ENCODE data around the gene NFKBIB.
"Not testable (repeated sequence)": the region's sequence is repeated elsewhere in the genome, so short reads cannot be mapped to it uniquely, and the experiment has no call there.

NFKBIB gene

GRCh38 chr19:38877781-38878574 lies 21.8 kb upstream of the NFKBIB start, which contains the start of gene RINL:
Gene RINL (minus strand): TSS chr19:38878275. CDS start chr19:38876742, 1,533 bp downstream.
- Histone ChIP-seq H3K9me3 (ENCODE audit: control insufficient read depth, low read length) (no peaks in the 10 kb centered on the region), H3K27ac (ENCODE audit: low read depth, low read length, severe bottlenecking) (no peak within 1 kb of the TSS), H3K4me1 (ENCODE audit: control insufficient read depth, insufficient read depth, low read length, poor library complexity, severe bottlenecking) (peaks cover 12% of the 10 kb centered on the region), H3K36me3 (ENCODE audit: control insufficient read depth, insufficient read depth, low read length) (no peaks in the 10 kb centered on the region), H3K4me3 (ENCODE audit: extremely low read depth, insufficient read depth, low read length, poor library complexity, severe bottlenecking) (no peak within 1 kb of the TSS)
- WGBS, 2 experiments (ENCODE audit: insufficient coverage in 2 of 2), result 80 to 81% methylated on average over 7 to 10 of the region's 11 CpGs

DNA sequence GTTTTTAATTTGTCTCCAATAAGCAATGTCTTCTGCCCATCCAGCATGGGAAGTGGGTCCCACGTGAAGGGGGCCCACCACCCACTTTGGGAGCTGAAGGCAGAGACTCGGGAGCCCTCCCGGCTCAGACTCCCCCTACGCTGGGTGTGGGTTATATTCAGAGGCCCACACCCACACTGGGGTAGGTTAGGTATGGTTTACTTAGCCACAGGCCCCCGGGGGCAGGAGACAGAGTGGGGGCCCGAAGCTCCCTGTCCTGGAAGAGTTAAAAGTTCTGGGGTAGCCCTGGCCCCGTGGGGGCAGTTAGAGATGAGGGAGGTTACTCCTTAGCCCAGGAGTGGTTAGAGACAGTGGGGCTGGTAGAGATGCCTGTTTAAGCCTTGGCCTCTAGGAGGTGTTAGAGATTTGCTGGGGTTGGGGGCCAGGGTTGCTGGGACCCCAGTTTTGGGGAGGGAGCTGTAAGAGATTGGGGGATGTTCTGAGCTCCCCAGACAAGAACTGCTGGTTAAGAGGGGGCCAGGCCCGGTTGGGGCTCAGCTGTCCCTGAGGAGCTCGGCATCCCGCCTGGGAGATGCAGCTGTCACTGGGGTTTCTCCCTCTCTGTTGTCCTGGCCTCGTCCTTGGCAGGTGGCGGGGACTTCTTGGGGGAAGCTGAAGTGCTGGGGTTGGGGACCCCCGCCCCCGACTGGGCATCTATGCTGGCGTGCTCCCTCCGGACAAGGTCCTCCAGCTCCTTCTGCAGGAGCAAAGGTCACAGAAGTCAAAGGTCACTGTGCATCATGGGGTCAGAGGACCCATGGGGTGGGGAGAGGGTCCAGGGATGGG lies 21.0 kb upstream of the NFKBIB start:
- Histone ChIP-seq H3K9me3 (ENCODE audit: control insufficient read depth, low read length) (no peaks in the 10 kb centered on the region), H3K27ac (ENCODE audit: low read depth, low read length, severe bottlenecking) (no peak overlapping the region), H3K4me3 (ENCODE audit: extremely low read depth, insufficient read depth, low read length, poor library complexity, severe bottlenecking) (no peak overlapping the region), H3K36me3 (ENCODE audit: control insufficient read depth, insufficient read depth, low read length) (no peaks in the 10 kb centered on the region), H3K4me1 (ENCODE audit: control insufficient read depth, insufficient read depth, low read length, poor library complexity, severe bottlenecking) (peaks cover 12% of the 10 kb centered on the region)
- 96% methylated on average over 12 of the region's 16 CpGs for WGBS, 2 experiments (ENCODE audit: insufficient coverage in 2 of 2)

DNA sequence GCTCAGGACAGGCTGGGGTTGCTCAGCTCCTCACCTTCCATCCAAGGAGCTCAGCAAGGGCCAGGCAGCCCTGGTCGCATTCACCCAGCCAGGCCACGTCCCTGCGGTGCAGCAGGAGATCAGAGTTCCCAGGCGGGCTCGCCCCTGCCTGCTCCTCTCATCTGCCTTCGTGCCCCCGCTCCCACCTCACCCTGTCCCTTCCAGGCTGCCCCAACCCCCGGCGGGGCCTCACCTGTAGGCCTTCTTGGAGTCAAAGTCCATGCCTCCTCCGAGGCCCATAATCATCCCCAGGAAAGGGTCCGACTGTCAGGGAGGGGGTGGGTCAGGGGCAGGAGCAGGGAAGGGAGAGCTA lies 20.4 kb upstream of the NFKBIB start:
- H3K9me3 ChIP-seq (ENCODE audit: control insufficient read depth, low read length), result no peaks in the 10 kb centered on the region
- H3K27ac ChIP-seq (ENCODE audit: low read depth, low read length, severe bottlenecking), result no peak overlapping the region
- no peaks in the 10 kb centered on the region for H3K36me3 ChIP-seq (ENCODE audit: control insufficient read depth, insufficient read depth, low read length)
- 93 to 95% methylated on average over 2 to 11 of the region's 11 CpGs for WGBS, 2 experiments (ENCODE audit: insufficient coverage in 2 of 2)
- no peak overlapping the region for H3K4me3 ChIP-seq (ENCODE audit: extremely low read depth, insufficient read depth, low read length, poor library complexity, severe bottlenecking)
- H3K4me1 ChIP-seq (ENCODE audit: control insufficient read depth, insufficient read depth, low read length, poor library complexity, severe bottlenecking), result peaks cover 12% of the 10 kb centered on the region

- no peak overlapping the region for H3K27ac ChIP-seq (ENCODE audit: low read depth, low read length, severe bottlenecking)
- no peak overlapping the region for H3K4me3 ChIP-seq (ENCODE audit: extremely low read depth, insufficient read depth, low read length, poor library complexity, severe bottlenecking)
- H3K4me1 ChIP-seq (ENCODE audit: control insufficient read depth, insufficient read depth, low read length, poor library complexity, severe bottlenecking), result peaks cover 12% of the 10 kb centered on the region
- 90 to 92% methylated on average over 12 to 15 of the region's 19 CpGs for WGBS, 2 experiments (ENCODE audit: insufficient coverage in 2 of 2)
- no peaks in the 10 kb centered on the region for H3K36me3 ChIP-seq (ENCODE audit: control insufficient read depth, insufficient read depth, low read length)
- H3K9me3 ChIP-seq (ENCODE audit: control insufficient read depth, low read length), result no peaks in the 10 kb centered on the region
Measured at GRCh38 chr19:38880076-38880881, 19.5 kb upstream of the NFKBIB start.

DNA sequence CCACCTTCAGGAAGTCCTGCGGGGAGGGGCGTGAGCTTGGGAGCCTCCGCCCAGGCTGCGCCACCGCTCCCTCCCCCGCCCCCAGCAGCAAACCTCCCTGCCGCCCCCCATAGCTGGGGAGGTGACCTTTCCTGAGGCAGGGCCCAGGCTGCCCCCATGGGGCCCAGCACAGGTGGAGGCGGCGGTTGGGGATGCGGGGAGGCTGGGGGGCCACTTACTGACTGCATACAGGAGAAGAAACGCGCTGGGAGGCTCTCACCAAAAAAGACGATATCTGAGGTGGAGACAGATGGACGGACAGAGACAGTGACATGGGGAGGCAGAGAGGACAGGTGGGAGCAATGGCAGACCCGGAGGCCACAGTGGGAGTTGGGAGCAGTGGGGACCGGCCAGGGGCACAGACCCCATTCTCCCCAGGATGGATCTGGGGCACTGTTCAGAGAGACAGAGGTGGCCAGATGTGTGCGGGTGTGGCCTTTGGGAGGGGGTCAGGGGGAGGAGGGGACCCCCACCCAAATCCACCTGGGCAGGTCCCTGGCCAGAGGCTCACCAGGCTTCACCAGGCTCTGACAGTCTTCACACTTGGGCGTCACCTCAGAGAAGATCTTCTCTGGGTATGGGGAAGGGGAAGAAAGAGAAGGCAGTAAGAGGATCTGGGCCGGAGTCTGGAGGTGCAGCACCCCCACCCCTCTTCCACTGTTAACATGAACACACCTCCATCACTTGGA lies 18.7 kb upstream of the NFKBIB start:
- peaks cover 12% of the 10 kb centered on the region for H3K4me1 ChIP-seq (ENCODE audit: control insufficient read depth, insufficient read depth, low read length, poor library complexity, severe bottlenecking)
- H3K4me3 ChIP-seq (ENCODE audit: extremely low read depth, insufficient read depth, low read length, poor library complexity, severe bottlenecking), result no peak overlapping the region
- 90 to 92% methylated on average over 14 to 16 of the region's 19 CpGs for WGBS, 2 experiments (ENCODE audit: insufficient coverage in 2 of 2)
- H3K9me3 ChIP-seq (ENCODE audit: control insufficient read depth, low read length), result no peaks in the 10 kb centered on the region
- no peaks in the 10 kb centered on the region for H3K36me3 ChIP-seq (ENCODE audit: control insufficient read depth, insufficient read depth, low read length)
- no peak overlapping the region for H3K27ac ChIP-seq (ENCODE audit: low read depth, low read length, severe bottlenecking)

- H3K27ac ChIP-seq (ENCODE audit: low read depth, low read length, severe bottlenecking), result no peak overlapping the region
- H3K4me1 ChIP-seq (ENCODE audit: control insufficient read depth, insufficient read depth, low read length, poor library complexity, severe bottlenecking), result peaks cover 6% of the 10 kb centered on the region
- no peaks in the 10 kb centered on the region for H3K36me3 ChIP-seq (ENCODE audit: control insufficient read depth, insufficient read depth, low read length)
- H3K4me3 ChIP-seq (ENCODE audit: extremely low read depth, insufficient read depth, low read length, poor library complexity, severe bottlenecking), result no peak overlapping the region
- 90 to 92% methylated on average over 4 to 5 of the region's 9 CpGs for WGBS, 2 experiments (ENCODE audit: insufficient coverage in 2 of 2)
- no peaks in the 10 kb centered on the region for H3K9me3 ChIP-seq (ENCODE audit: control insufficient read depth, low read length)
Measured at GRCh38 chr19:38883286-38883685, 16.5 kb upstream of the NFKBIB start.

DNA sequence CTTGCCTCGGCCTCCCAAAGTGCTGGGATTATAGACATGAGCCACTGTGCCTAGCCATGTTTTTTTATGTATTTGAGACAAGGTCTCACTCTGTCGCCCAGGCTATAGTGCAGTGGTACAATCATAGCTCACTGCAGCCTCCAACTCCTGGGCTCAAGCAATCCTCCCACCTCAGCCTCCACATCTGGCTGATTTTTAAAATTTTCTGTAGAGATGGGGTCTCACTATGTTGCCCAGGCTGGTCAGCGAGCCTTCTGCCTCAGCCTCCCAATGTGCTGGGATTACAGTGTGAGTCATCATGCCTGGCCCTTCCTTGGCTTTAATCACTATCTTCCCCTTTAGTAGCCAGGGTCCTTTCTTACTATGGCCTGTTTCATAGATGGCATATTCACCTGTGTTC lies 15.1 kb upstream of the NFKBIB start:
- not testable (repeated sequence) for H3K9me3 ChIP-seq (ENCODE audit: control insufficient read depth, low read length); H3K27ac ChIP-seq (ENCODE audit: low read depth, low read length, severe bottlenecking)
- WGBS, 2 experiments (ENCODE audit: insufficient coverage in 2 of 2), result 93 to 100% methylated on average over 3 of the region's 3 CpGs

GRCh38 chr19:38888876-38889275 lies 10.9 kb upstream of the NFKBIB start:
- no peak overlapping the region for H3K27ac ChIP-seq (ENCODE audit: low read depth, low read length, severe bottlenecking)
- H3K36me3 ChIP-seq (ENCODE audit: control insufficient read depth, insufficient read depth, low read length), result peaks cover 11% of the 10 kb centered on the region
- 95% methylated on average over 17 of the region's 17 CpGs for WGBS, 2 experiments (ENCODE audit: insufficient coverage in 2 of 2)
- H3K4me3 ChIP-seq (ENCODE audit: extremely low read depth, insufficient read depth, low read length, poor library complexity, severe bottlenecking), result no peak overlapping the region
- H3K4me1 ChIP-seq (ENCODE audit: control insufficient read depth, insufficient read depth, low read length, poor library complexity, severe bottlenecking), result no peaks in the 10 kb centered on the region
- no peaks in the 10 kb centered on the region for H3K9me3 ChIP-seq (ENCODE audit: control insufficient read depth, low read length)

More for the DNA sequence above, 15.1 kb upstream of the NFKBIB start:
- H3K4me1 ChIP-seq (ENCODE audit: control insufficient read depth, insufficient read depth, low read length, poor library complexity, severe bottlenecking); H3K4me3 ChIP-seq (ENCODE audit: extremely low read depth, insufficient read depth, low read length, poor library complexity, severe bottlenecking); H3K36me3 ChIP-seq (ENCODE audit: control insufficient read depth, insufficient read depth, low read length): not testable (repeated sequence)

DNA sequence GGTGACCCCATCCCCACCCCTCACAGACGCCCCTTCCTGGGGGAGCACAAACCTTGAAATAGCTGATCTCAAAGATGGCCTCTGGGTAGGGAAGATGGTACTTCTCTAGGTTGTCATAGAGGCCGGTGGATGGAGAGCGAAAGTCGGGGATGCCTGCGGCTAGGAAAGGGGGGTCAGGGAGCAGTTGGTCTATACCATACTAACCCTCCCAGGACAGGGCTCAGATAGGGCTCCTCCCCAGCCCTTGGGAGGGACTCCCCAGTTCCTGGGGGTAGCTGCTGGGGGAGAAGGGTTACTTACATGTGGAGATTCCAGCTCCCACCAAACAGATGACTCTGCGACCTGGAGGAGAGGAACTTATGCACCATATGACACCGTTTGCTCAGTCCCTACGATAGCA lies 10.0 kb upstream of the NFKBIB start:
- 92% methylated on average over 3 to 5 of the region's 8 CpGs for WGBS, 2 experiments (ENCODE audit: insufficient coverage in 2 of 2)

DNA sequence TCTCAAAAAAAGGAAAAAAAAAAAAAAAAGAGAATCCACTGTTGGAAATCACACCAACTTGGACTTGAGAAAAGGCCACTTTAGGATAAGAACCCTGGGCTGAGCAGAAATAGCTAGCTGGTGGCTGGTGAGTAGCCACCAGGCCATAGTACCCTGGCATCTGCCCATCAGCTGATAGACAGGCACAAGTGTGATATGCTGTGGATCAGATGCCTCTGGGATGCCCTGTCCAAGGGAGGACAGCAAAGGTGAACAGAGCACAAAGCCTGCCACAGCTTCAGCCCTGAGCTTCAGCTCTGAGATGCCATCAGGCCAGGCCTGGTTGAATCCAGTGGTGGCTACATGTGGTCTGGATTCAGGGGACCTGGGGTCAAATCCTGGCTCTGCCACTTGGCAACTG lies 9.1 kb upstream of the NFKBIB start:
- Histone ChIP-seq H3K4me3 (ENCODE audit: extremely low read depth, insufficient read depth, low read length, poor library complexity, severe bottlenecking) (no peak overlapping the region), H3K4me1 (ENCODE audit: control insufficient read depth, insufficient read depth, low read length, poor library complexity, severe bottlenecking) (no peaks in the 10 kb centered on the region), H3K27ac (ENCODE audit: low read depth, low read length, severe bottlenecking) (no peak overlapping the region), H3K9me3 (ENCODE audit: control insufficient read depth, low read length) (no peaks in the 10 kb centered on the region), H3K36me3 (ENCODE audit: control insufficient read depth, insufficient read depth, low read length) (peaks cover 11% of the 10 kb centered on the region)

More for the DNA sequence above, 10.0 kb upstream of the NFKBIB start:
- H3K4me3 ChIP-seq (ENCODE audit: extremely low read depth, insufficient read depth, low read length, poor library complexity, severe bottlenecking), result no peak overlapping the region
- no peaks in the 10 kb centered on the region for H3K4me1 ChIP-seq (ENCODE audit: control insufficient read depth, insufficient read depth, low read length, poor library complexity, severe bottlenecking)
- peaks cover 11% of the 10 kb centered on the region for H3K36me3 ChIP-seq (ENCODE audit: control insufficient read depth, insufficient read depth, low read length)
- H3K9me3 ChIP-seq (ENCODE audit: control insufficient read depth, low read length), result no peaks in the 10 kb centered on the region
- no peak overlapping the region for H3K27ac ChIP-seq (ENCODE audit: low read depth, low read length, severe bottlenecking)

All from mesodermal cell (in vitro differentiated cells).